Keratinocyte (primary cell): Measurements from ENCODE around the gene SEC14L1. TPM values are rescaled to one million over a fixed set of nuclear protein-coding genes. Genes with fewer than 3 reads are reported as not detected.

Experiments
- DNase-seq: peaks from one replicate; pipeline ENCODE4 v3.0.0-alpha.2; 2011; ENCODE audit warnings: low read depth, missing footprints, low spot score
- FAIRE-seq: peaks from 2 replicates; lab custom pipeline; 2011; peaks lifted over from hg19 to GRCh38; lab: Jason Lieb, UNC
- H2AFZ ChIP-seq: 2 replicates; pipeline ENCODE4 v1.6.0; 2012; ENCODE audit warnings: low read length, control low read depth, inconsistent platforms; ENCODE audit not compliant: control insufficient read depth
- H3K27ac ChIP-seq: 2 replicates; pipeline ENCODE4 v1.5.1; 2011; ENCODE audit warnings: low read length; ENCODE audit not compliant: control insufficient read depth, insufficient read depth
- H3K27me3 ChIP-seq: 3 replicates; pipeline ENCODE4 v1.6.0; 2011; ENCODE audit warnings: low read length; ENCODE audit not compliant: control insufficient read depth, insufficient read depth; ENCODE audit errors: extremely low read depth
- H3K36me3 ChIP-seq, 2 experiments: 2 replicates in 1 of 2; 3 replicates in 1 of 2; pipeline ENCODE4 v1.5.1; 2011; ENCODE audit warnings: low read length in 2 of 2, mild to moderate bottlenecking in 1 of 2; ENCODE audit not compliant: control insufficient read depth in 2 of 2, insufficient read depth in 2 of 2; ENCODE audit errors: extremely low read depth in 1 of 2
- H3K4me1 ChIP-seq: 3 replicates; pipeline ENCODE4 v1.5.1; 2011; ENCODE audit warnings: low read length; ENCODE audit not compliant: control insufficient read depth, insufficient read depth; ENCODE audit errors: extremely low read depth
- H3K4me2 ChIP-seq: 3 replicates; pipeline ENCODE4 v1.6.0; 2011; ENCODE audit warnings: low read depth, low read length; ENCODE audit not compliant: control insufficient read depth, insufficient read depth; ENCODE audit errors: extremely low read depth
- H3K4me3 ChIP-seq, 3 experiments: fragments of 200-600 bp in 1 of 3; sonication (generic) in 1 of 3; 2 replicates in 2 of 3; 3 replicates in 1 of 3; pipeline ENCODE4 v1.5.1; 2011 to 2016; ENCODE audit warnings: low read length in 3 of 3, mild to moderate bottlenecking in 3 of 3, control low read depth in 2 of 3, inconsistent platforms in 1 of 3, low read depth in 1 of 3, mixed read lengths in 1 of 3, mixed run types in 1 of 3, moderate library complexity in 1 of 3; ENCODE audit not compliant: control insufficient read depth in 2 of 3, insufficient read depth in 2 of 3; ENCODE audit errors: extremely low read depth in 1 of 3
- H3K79me2 ChIP-seq: 2 replicates; pipeline ENCODE4 v1.6.0; 2012; ENCODE audit warnings: low read length; ENCODE audit not compliant: control insufficient read depth, insufficient read depth
- H3K9ac ChIP-seq: 3 replicates; pipeline ENCODE4 v1.6.0; 2011; ENCODE audit warnings: low read length; ENCODE audit not compliant: control insufficient read depth, insufficient read depth; ENCODE audit errors: extremely low read depth
- H3K9me1 ChIP-seq: 3 replicates; pipeline ENCODE4 v1.6.0; 2011; ENCODE audit warnings: low read length; ENCODE audit not compliant: control insufficient read depth, insufficient read depth; ENCODE audit errors: extremely low read depth
- H3K9me3 ChIP-seq: 2 replicates; pipeline ENCODE4 v1.5.1; 2012; ENCODE audit warnings: low read depth, low read length; ENCODE audit not compliant: control insufficient read depth
- H4K20me1 ChIP-seq: 3 replicates; pipeline ENCODE4 v1.6.0; 2011; ENCODE audit warnings: low read length; ENCODE audit not compliant: control insufficient read depth, insufficient read depth; ENCODE audit errors: extremely low read depth
- CTCF ChIP-seq, 3 experiments: IDR thresholded peaks in 1 of 3; conservative IDR thresholded peaks in 1 of 3; optimal IDR thresholded peaks in 1 of 3; 2 replicates in 2 of 3; 3 replicates in 1 of 3; pipeline versions ENCODE3 to v1.5.1; 2011; ENCODE audit warnings: low read length in 3 of 3, mild to moderate bottlenecking in 3 of 3, moderate library complexity in 2 of 3, control low read depth in 1 of 3, inconsistent platforms in 1 of 3; ENCODE audit not compliant: insufficient read depth in 2 of 3; ENCODE audit errors: extremely low read depth in 1 of 3
- EZH2 ChIP-seq: IDR thresholded peaks from one replicate; pipeline ENCODE4 v1.6.1; 2012; ENCODE audit warnings: inconsistent platforms, mild to moderate bottlenecking, low read length, moderate library complexity
- dilution Hi-C: fragments of 300-500 bp; cut with MboI; formaldehyde crosslinking; loops from one replicate; pipeline ENCODE4 v1.7.0; 2020; ENCODE audit warnings: low sequenced_read_pairs; ENCODE audit not compliant: extremely low pct_ligation_motif_present
- polyA plus RNA-seq, 5 experiments: library from polyadenylated mRNA; depleted of rRNA in 3 of 5; stranded (reverse) in 3 of 5; stranded (forward) in 1 of 5; unstranded in 1 of 5; fragments of >200 nt; gene quantifications; 1 replicate in 1 of 5; 2 replicates in 3 of 5; 3 replicates in 1 of 5; pipeline versions ENCODE4 v1.2.1 to v1.2.3, GENCODE V29; 2011 to 2012; ENCODE audit warnings: missing spikeins in 2 of 5, low read depth in 1 of 5, low replicate concordance in 1 of 5

SEC14L1 gene
- polyA plus RNA-seq, 1 donor (not counting 4 experiments of a cell fraction or from before 2014, with no cell fraction given): 35.6 TPM

GRCh38 chr17:77173104-77173503, 32.3 kb downstream of the SEC14L1 start:
- FAIRE-seq: no peak
- Histone ChIP-seq H3K27ac (no peak overlapping the region), H3K27me3 (no peaks in the 10 kb centered on the region)

GRCh38 chr17:77174928-77175661, 34.3 kb downstream of the SEC14L1 start:
- Histone ChIP-seq H2AFZ (no peak overlapping the region), H3K9me3 (peaks cover 15% of the 10 kb centered on the region), H3K27me3 (no peaks in the 10 kb centered on the region), H3K79me2 (peaks cover 86% of the 10 kb centered on the region), H3K4me1 (no peaks in the 10 kb centered on the region), H3K4me3 (no peak overlapping the region), H3K27ac (no peak overlapping the region), H3K36me3 (peaks cover 13% of the 10 kb centered on the region in 2 experiments), H3K9ac (no peak overlapping the region), H3K9me1 (no peaks in the 10 kb centered on the region), H4K20me1 (peaks cover 7% of the 10 kb centered on the region), H3K4me2 (no peak overlapping the region)
- TF ChIP-seq CTCF (optimal IDR thresholded peaks at IDR 0.05 in 1 of 3, IDR thresholded peaks at IDR 0.05 in 1 of 3, conservative IDR thresholded peaks at IDR 0.05 in 1 of 3; ENCODE audit: extremely low read depth in 1 of 3, insufficient read depth in 2 of 3, low read length in 3 of 3): no peak
- no peak for TF ChIP-seq EZH2
- dilution Hi-C loops: no loop called here
- DNase-seq: no peak
- no peak for FAIRE-seq

More at GRCh38 chr17:77173104-77173503, 32.3 kb downstream of the SEC14L1 start:
- no peak overlapping the region for H3K4me2 ChIP-seq
- H4K20me1 ChIP-seq: peaks cover 6% of the 10 kb centered on the region
- H3K9me3 ChIP-seq: peaks cover 18% of the 10 kb centered on the region
- no peak overlapping the region for H3K9ac ChIP-seq
- no peak overlapping the region for H3K4me3 ChIP-seq
- H3K9me1 ChIP-seq: no peaks in the 10 kb centered on the region
- peaks cover 8 to 9% of the 10 kb centered on the region in 2 experiments for H3K36me3 ChIP-seq
- no peak for DNase-seq
- H2AFZ ChIP-seq: no peak overlapping the region
- no peak for TF ChIP-seq EZH2
- no peak for TF ChIP-seq CTCF (optimal IDR thresholded peaks at IDR 0.05 in 1 of 3, IDR thresholded peaks at IDR 0.05 in 1 of 3, conservative IDR thresholded peaks at IDR 0.05 in 1 of 3; ENCODE audit: extremely low read depth in 1 of 3, insufficient read depth in 2 of 3, low read length in 3 of 3)
- H3K79me2 ChIP-seq: peaks cover 92% of the 10 kb centered on the region
- dilution Hi-C loops: no loop called here
- no peaks in the 10 kb centered on the region for H3K4me1 ChIP-seq
